ENCODE measurements around the gene RASSF10.

Gene RASSF10

GRCh38 chr11:13012056-13012661 is 3.0 kb downstream of the RASSF10 start:
- Histone ChIP-seq H3K23ac (ENCODE audit: low read depth, low read length, poor library complexity) (no peak overlapping the region), H3K27ac (replicated peaks; ENCODE audit: low read length) (no peak overlapping the region), H3K4ac (ENCODE audit: low read length) (no peak overlapping the region), H2AFZ (ENCODE audit: low read length) (no peak overlapping the region), H4K8ac (ENCODE audit: low read depth, low read length) (no peak overlapping the region), H3K27me3 (ENCODE audit: control insufficient read depth in 3 of 3, insufficient read depth in 3 of 3, low read depth in 1 of 3, low read length in 3 of 3) (peaks cover 6 to 30% (median 14%) of the 10 kb centered on the region in 3 experiments), H2BK12ac (ENCODE audit: low read length) (no peak overlapping the region), H2BK15ac (ENCODE audit: low read length) (no peak overlapping the region), H3K18ac (ENCODE audit: low read length) (no peak overlapping the region), H2BK5ac (ENCODE audit: low read length) (no peak overlapping the region), H3K79me1 (ENCODE audit: low read depth, low read length) (no peaks in the 10 kb centered on the region), H2AK5ac (ENCODE audit: low read depth, low read length) (no peak overlapping the region), H4K91ac (ENCODE audit: low read depth, low read length, poor library complexity) (no peak overlapping the region), H3K9ac (ENCODE audit: low read depth, low read length, poor library complexity) (no peak overlapping the region), H3K9me3 (replicated peaks in 1 of 2; ENCODE audit: control insufficient read depth in 2 of 2, insufficient read depth in 1 of 2, low read depth in 1 of 2, low read length in 2 of 2) (peaks cover 0 to 17% of the 10 kb centered on the region in 2 donors), H2BK120ac (ENCODE audit: low read depth, low read length) (no peak overlapping the region), H3K4me2 (ENCODE audit: insufficient read depth, low read length, poor library complexity, severe bottlenecking) (peak overlapping the region; percentile 28), H3K14ac (ENCODE audit: low read length) (no peak overlapping the region), H3K4me3 (ENCODE audit: low read length in 2 of 2) (no peak overlapping the region), H3K36me3 (replicated peaks in 1 of 2; ENCODE audit: control insufficient read depth in 2 of 2, insufficient read depth in 2 of 2, low read length in 2 of 2) (no peaks in the 10 kb centered on the region), H3K4me1 (ENCODE audit: control insufficient read depth in 2 of 2, insufficient read depth in 1 of 2, low read depth in 1 of 2, low read length in 2 of 2) (peaks cover 25 to 27% of the 10 kb centered on the region in 2 donors)
- no CpG with 5 or more reads among the region's 9 CpGs for WGBS, 2 donors (ENCODE audit: extremely low coverage in 2 of 2, insufficient read length in 2 of 2, insufficient replicate concordance in 1 of 2)
- peak; percentile 62 for DNase-seq (ENCODE audit: low spot score)

- Histone ChIP-seq H4K8ac (ENCODE audit: low read depth, low read length) (no peak overlapping the region), H3K4ac (ENCODE audit: low read length) (no peak overlapping the region), H2BK15ac (ENCODE audit: low read length) (no peak overlapping the region), H3K4me2 (ENCODE audit: insufficient read depth, low read length, poor library complexity, severe bottlenecking) (peak overlapping the region; percentile 3), H3K36me3 (replicated peaks in 1 of 2; ENCODE audit: control insufficient read depth in 2 of 2, insufficient read depth in 2 of 2, low read length in 2 of 2) (no peaks in the 10 kb centered on the region), H3K27me3 (ENCODE audit: control insufficient read depth in 3 of 3, insufficient read depth in 3 of 3, low read depth in 1 of 3, low read length in 3 of 3) (peaks cover 6 to 26% (median 14%) of the 10 kb centered on the region in 3 experiments), H3K23ac (ENCODE audit: low read depth, low read length, poor library complexity) (no peak overlapping the region), H2BK120ac (ENCODE audit: low read depth, low read length) (no peak overlapping the region), H2AFZ (ENCODE audit: low read length) (no peak overlapping the region), H3K18ac (ENCODE audit: low read length) (no peak overlapping the region), H3K4me1 (ENCODE audit: control insufficient read depth in 2 of 2, insufficient read depth in 1 of 2, low read depth in 1 of 2, low read length in 2 of 2) (peaks cover 23 to 27% of the 10 kb centered on the region in 2 donors), H3K79me1 (ENCODE audit: low read depth, low read length) (no peaks in the 10 kb centered on the region), H2BK12ac (ENCODE audit: low read length) (no peak overlapping the region), H3K14ac (ENCODE audit: low read length) (no peak overlapping the region), H3K27ac (replicated peaks; ENCODE audit: low read length) (no peak overlapping the region), H2BK5ac (ENCODE audit: low read length) (no peak overlapping the region), H2AK5ac (ENCODE audit: low read depth, low read length) (no peak overlapping the region), H3K9ac (ENCODE audit: low read depth, low read length, poor library complexity) (no peak overlapping the region), H3K9me3 (replicated peaks in 1 of 2; ENCODE audit: control insufficient read depth in 2 of 2, insufficient read depth in 1 of 2, low read depth in 1 of 2, low read length in 2 of 2) (peaks cover 0 to 17% of the 10 kb centered on the region in 2 donors), H4K91ac (ENCODE audit: low read depth, low read length, poor library complexity) (no peak overlapping the region), H3K4me3 (ENCODE audit: low read length in 2 of 2) (no peak overlapping the region)
- no CpG with 5 or more reads among the region's 7 CpGs for WGBS, 2 donors (ENCODE audit: extremely low coverage in 2 of 2, insufficient read length in 2 of 2, insufficient replicate concordance in 1 of 2)
- DNase-seq (ENCODE audit: low spot score): no peak
These were observed 4.0 kb downstream of the RASSF10 start for GRCh38 chr11:13013054-13013488.

DNA sequence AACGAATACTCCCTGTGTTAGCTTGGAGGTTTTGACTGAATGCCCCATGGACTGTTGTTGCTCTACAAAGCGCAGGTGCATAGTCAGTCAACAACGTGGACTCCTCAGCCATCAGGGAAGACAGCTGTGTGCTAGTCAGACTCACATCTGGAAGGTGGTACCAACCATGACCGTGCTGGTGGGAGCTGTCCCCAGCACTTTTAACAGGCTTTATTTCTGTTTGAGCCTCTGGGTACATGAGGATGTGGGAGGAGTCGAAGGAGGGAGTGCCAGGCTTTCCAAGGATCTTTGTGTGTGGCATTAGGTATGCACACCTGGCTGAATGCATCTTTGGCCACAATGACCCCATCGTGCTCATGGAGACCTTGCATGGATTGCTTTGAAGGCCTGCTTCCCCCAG is 6.6 kb downstream of the RASSF10 start:
- Histone ChIP-seq H3K23ac (ENCODE audit: low read depth, low read length, poor library complexity) (no peak overlapping the region), H3K79me1 (ENCODE audit: low read depth, low read length) (no peaks in the 10 kb centered on the region), H3K9ac (ENCODE audit: low read depth, low read length, poor library complexity) (no peak overlapping the region), H2AFZ (ENCODE audit: low read length) (no peak overlapping the region), H2BK120ac (ENCODE audit: low read depth, low read length) (no peak overlapping the region), H2BK15ac (ENCODE audit: low read length) (no peak overlapping the region), H3K4me2 (ENCODE audit: insufficient read depth, low read length, poor library complexity, severe bottlenecking) (no peak overlapping the region), H3K9me3 (replicated peaks in 1 of 2; ENCODE audit: control insufficient read depth in 2 of 2, insufficient read depth in 1 of 2, low read depth in 1 of 2, low read length in 2 of 2) (peaks cover 0 to 9% of the 10 kb centered on the region in 2 donors), H3K14ac (ENCODE audit: low read length) (no peak overlapping the region), H2BK5ac (ENCODE audit: low read length) (no peak overlapping the region), H2BK12ac (ENCODE audit: low read length) (no peak overlapping the region), H3K27me3 (ENCODE audit: control insufficient read depth in 3 of 3, insufficient read depth in 3 of 3, low read depth in 1 of 3, low read length in 3 of 3) (peaks cover under 1 to 5% (median 3%) of the 10 kb centered on the region in 3 experiments), H3K36me3 (replicated peaks in 1 of 2; ENCODE audit: control insufficient read depth in 2 of 2, insufficient read depth in 2 of 2, low read length in 2 of 2) (no peaks in the 10 kb centered on the region), H3K18ac (ENCODE audit: low read length) (no peak overlapping the region), H4K91ac (ENCODE audit: low read depth, low read length, poor library complexity) (no peak overlapping the region), H2AK5ac (ENCODE audit: low read depth, low read length) (no peak overlapping the region), H3K4ac (ENCODE audit: low read length) (no peak overlapping the region), H3K4me3 (ENCODE audit: low read length in 2 of 2) (no peak overlapping the region), H3K27ac (replicated peaks; ENCODE audit: low read length) (no peak overlapping the region), H3K4me1 (ENCODE audit: control insufficient read depth in 2 of 2, insufficient read depth in 1 of 2, low read depth in 1 of 2, low read length in 2 of 2) (peaks cover 16 to 17% of the 10 kb centered on the region in 2 donors), H4K8ac (ENCODE audit: low read depth, low read length) (no peak overlapping the region)
- no peak for DNase-seq (ENCODE audit: low spot score)
- WGBS, 2 donors (ENCODE audit: extremely low coverage in 2 of 2, insufficient read length in 2 of 2, insufficient replicate concordance in 1 of 2): no CpG with 5 or more reads among the region's 6 CpGs

DNA sequence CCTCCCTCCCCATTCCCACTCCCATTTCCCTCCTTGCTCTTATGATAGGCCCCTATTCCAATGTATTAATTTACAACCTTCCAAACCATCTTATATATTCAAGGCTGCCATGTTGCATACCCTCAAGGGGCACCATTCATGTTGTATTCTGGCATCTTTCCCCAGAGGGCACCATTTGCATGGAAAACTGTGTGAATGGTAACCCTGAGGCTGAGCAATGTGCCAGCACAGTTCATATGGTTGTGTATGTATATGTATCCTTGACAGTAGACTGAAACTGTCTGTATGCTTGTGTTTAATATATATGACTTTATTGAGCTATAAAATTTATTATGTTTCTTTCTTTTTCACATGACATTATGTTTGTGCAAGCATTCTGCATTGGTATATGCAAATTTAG is 7.3 kb downstream of the RASSF10 start:
- peaks cover 0 to 1% (median 0%) of the 10 kb centered on the region in 3 experiments for H3K27me3 ChIP-seq (ENCODE audit: control insufficient read depth in 3 of 3, insufficient read depth in 3 of 3, low read depth in 1 of 3, low read length in 3 of 3)
- H2AK5ac ChIP-seq (ENCODE audit: low read depth, low read length): no peak overlapping the region
- H3K36me3 ChIP-seq (replicated peaks in 1 of 2; ENCODE audit: control insufficient read depth in 2 of 2, insufficient read depth in 2 of 2, low read length in 2 of 2): no peaks in the 10 kb centered on the region
- no peak overlapping the region for H2AFZ ChIP-seq (ENCODE audit: low read length)
- H4K8ac ChIP-seq (ENCODE audit: low read depth, low read length): no peak overlapping the region
- H3K9ac ChIP-seq (ENCODE audit: low read depth, low read length, poor library complexity): no peak overlapping the region
- no peak for DNase-seq (ENCODE audit: low spot score)
- H3K4ac ChIP-seq (ENCODE audit: low read length): no peak overlapping the region
- no peak overlapping the region for H3K4me2 ChIP-seq (ENCODE audit: insufficient read depth, low read length, poor library complexity, severe bottlenecking)
- H3K4me3 ChIP-seq (ENCODE audit: low read length in 2 of 2): no peak overlapping the region
- no peak overlapping the region for H3K18ac ChIP-seq (ENCODE audit: low read length)
- H2BK120ac ChIP-seq (ENCODE audit: low read depth, low read length): no peak overlapping the region
- H2BK5ac ChIP-seq (ENCODE audit: low read length): no peak overlapping the region
- no peak overlapping the region for H3K23ac ChIP-seq (ENCODE audit: low read depth, low read length, poor library complexity)
- H2BK15ac ChIP-seq (ENCODE audit: low read length): no peak overlapping the region
- no peak overlapping the region for H4K91ac ChIP-seq (ENCODE audit: low read depth, low read length, poor library complexity)
- no peak overlapping the region for H3K14ac ChIP-seq (ENCODE audit: low read length)
- peaks cover 0 to 4% of the 10 kb centered on the region in 2 donors for H3K9me3 ChIP-seq (replicated peaks in 1 of 2; ENCODE audit: control insufficient read depth in 2 of 2, insufficient read depth in 1 of 2, low read depth in 1 of 2, low read length in 2 of 2)
- peaks cover 14 to 16% of the 10 kb centered on the region in 2 donors for H3K4me1 ChIP-seq (ENCODE audit: control insufficient read depth in 2 of 2, insufficient read depth in 1 of 2, low read depth in 1 of 2, low read length in 2 of 2)
- no peak overlapping the region for H2BK12ac ChIP-seq (ENCODE audit: low read length)
- no peak overlapping the region for H3K27ac ChIP-seq (replicated peaks; ENCODE audit: low read length)
- no peaks in the 10 kb centered on the region for H3K79me1 ChIP-seq (ENCODE audit: low read depth, low read length)

All from neuronal stem cell (in vitro differentiated cells).